HEK293 (cell line): ENCODE data around the gene ZNF766.

Experiments
- CTCF ChIA-PET: fragments of 350-600 bp; formaldehyde crosslinking; extraction: SDS; loops from one replicate; lab custom pipeline; 2021; ENCODE audit warnings: antibody characterized with exemption; lab: Yijun Ruan, JAX
- POLR2A ChIA-PET: fragments of 300-600 bp; formaldehyde crosslinking; extraction: SDS; loops from one replicate; lab custom pipeline; 2020; ENCODE audit warnings: antibody characterized with exemption, inconsistent platforms; lab: Yijun Ruan, JAX
- H3K27ac ChIP-seq: fragments of 200-500 bp; sonication (Bioruptor generic); 2 replicates; pipeline ENCODE4 v1.5.1; 2014; ENCODE audit warnings: low read depth, low read length, control low read depth, inconsistent platforms; ENCODE audit errors: extremely low read depth
- H3K36me3 ChIP-seq, 2 experiments: fragments of 200-500 bp in 1 of 2; sonication (Bioruptor generic) in 1 of 2; 1 replicate in 1 of 2; 2 replicates in 1 of 2; pipeline ENCODE4 v1.5.1; 2014 to 2017; ENCODE audit warnings: inconsistent platforms in 2 of 2, low read length in 2 of 2; ENCODE audit not compliant: control insufficient read depth in 2 of 2, insufficient read depth in 1 of 2
- H3K4me1 ChIP-seq: fragments of 200-500 bp; sonication (Bioruptor generic); 2 replicates; pipeline ENCODE4 v1.5.1; 2014; ENCODE audit warnings: mild to moderate bottlenecking, low read length, inconsistent platforms; ENCODE audit not compliant: control insufficient read depth, insufficient read depth
- H3K4me3 ChIP-seq: 2 replicates; pipeline ENCODE4 v1.5.1; 2011; ENCODE audit warnings: low read depth, mild to moderate bottlenecking, control low read depth, low read length, moderate library complexity
- H3K9me3 ChIP-seq: fragments of 200-500 bp; sonication (Bioruptor generic); 2 replicates; pipeline ENCODE4 v1.5.1; 2014; ENCODE audit warnings: low read depth, low read length, inconsistent platforms; ENCODE audit not compliant: control insufficient read depth, insufficient read depth
- GFI1B ChIP-seq: fragments of 450-650 bp; formaldehyde crosslinking; IDR thresholded peaks from 2 replicates; pipeline ENCODE4 v1.5.1; 2016; ENCODE audit warnings: missing biosample characterization, missing genetic modification characterization
- KLF16 ChIP-seq: fragments of 450-650 bp; formaldehyde crosslinking; IDR thresholded peaks from 2 replicates; pipeline ENCODE4 v1.5.1; 2017; ENCODE audit warnings: missing biosample characterization, missing genetic modification characterization
- MZF1 ChIP-seq: fragments of 450-650 bp; formaldehyde crosslinking; IDR thresholded peaks from 2 replicates; pipeline ENCODE4 v1.5.1; 2017; ENCODE audit warnings: missing biosample characterization, missing genetic modification characterization, borderline replicate concordance
- PRDM1 ChIP-seq: fragments of 450-650 bp; formaldehyde crosslinking; IDR thresholded peaks from 2 replicates; pipeline ENCODE4; 2016; ENCODE audit warnings: missing biosample characterization, missing genetic modification characterization
- RBAK ChIP-seq: fragments of 450-650 bp; formaldehyde crosslinking; IDR thresholded peaks from 2 replicates; pipeline ENCODE4 v1.5.1; 2016; ENCODE audit warnings: missing biosample characterization, missing genetic modification characterization
- SETDB1 ChIP-seq: IDR thresholded peaks from one replicate; pipeline ENCODE4 v1.6.1; 2017; ENCODE audit warnings: mild to moderate bottlenecking, low read length, moderate library complexity, mixed read lengths; ENCODE audit not compliant: insufficient read length
- ZBTB17 ChIP-seq: fragments of 450-650 bp; formaldehyde crosslinking; IDR thresholded peaks from 2 replicates; pipeline ENCODE4 v1.5.1; 2016; ENCODE audit warnings: missing biosample characterization, missing genetic modification characterization
- ZFP3 ChIP-seq: fragments of 450-650 bp; formaldehyde crosslinking; IDR thresholded peaks from 2 replicates; pipeline ENCODE4 v1.5.1; 2016; ENCODE audit warnings: low read depth, missing biosample characterization, missing genetic modification characterization
- ZNF248 ChIP-seq: fragments of 450-650 bp; formaldehyde crosslinking; IDR thresholded peaks from 2 replicates; pipeline ENCODE4 v1.5.1; 2017; ENCODE audit warnings: missing biosample characterization, missing genetic modification characterization
- ZNF394 ChIP-seq: fragments of 450-650 bp; formaldehyde crosslinking; IDR thresholded peaks from 2 replicates; pipeline ENCODE4 v1.5.1; 2016; ENCODE audit warnings: missing biosample characterization, missing genetic modification characterization, mild to moderate bottlenecking, moderate library complexity, borderline replicate concordance
- ZNF585B ChIP-seq: fragments of 450-650 bp; formaldehyde crosslinking; IDR thresholded peaks from 2 replicates; pipeline ENCODE4 v1.5.1; 2016; ENCODE audit warnings: missing biosample characterization, missing genetic modification characterization
- ZNF596 ChIP-seq: fragments of 450-650 bp; IDR thresholded peaks from 2 replicates; pipeline ENCODE4 v1.5.0; 2018; ENCODE audit warnings: missing biosample characterization, mild to moderate bottlenecking, missing genetic modification characterization, moderate library complexity
- ZNF600 ChIP-seq: fragments of 450-650 bp; formaldehyde crosslinking; IDR thresholded peaks from 2 replicates; pipeline ENCODE4 v1.5.1; 2016; ENCODE audit warnings: missing biosample characterization, missing genetic modification characterization
- ZNF626 ChIP-seq: fragments of 450-650 bp; sonication (Bioruptor Pico); formaldehyde crosslinking; IDR thresholded peaks from 2 replicates; pipeline ENCODE4 v1.5.1; 2018; ENCODE audit warnings: missing biosample characterization, missing genetic modification characterization, inconsistent platforms
- ZNF707 ChIP-seq: fragments of 450-650 bp; formaldehyde crosslinking; IDR thresholded peaks from 2 replicates; pipeline ENCODE4 v1.5.1; 2016; ENCODE audit warnings: missing biosample characterization, missing genetic modification characterization
- ZXDB ChIP-seq: fragments of 450-650 bp; formaldehyde crosslinking; IDR thresholded peaks from 2 replicates; pipeline ENCODE4 v1.5.1; 2016; ENCODE audit warnings: missing biosample characterization, missing genetic modification characterization
- TF ChIP-seq, protein P1 (sequence below): fragments of 450-650 bp; formaldehyde crosslinking; IDR thresholded peaks from 2 replicates; pipeline ENCODE4; 2016; ENCODE audit warnings: missing biosample characterization, missing genetic modification characterization
- TF ChIP-seq, protein P2 (sequence below): fragments of 450-650 bp; formaldehyde crosslinking; IDR thresholded peaks from 2 replicates; pipeline ENCODE4 v1.5.1; 2016; ENCODE audit warnings: missing biosample characterization, missing genetic modification characterization
- TF ChIP-seq, protein P3 (sequence below): fragments of 450-650 bp; formaldehyde crosslinking; IDR thresholded peaks from 2 replicates; pipeline ENCODE4 v1.5.1; 2016; ENCODE audit warnings: missing biosample characterization, missing genetic modification characterization, borderline replicate concordance

ZNF766 gene

DNA sequence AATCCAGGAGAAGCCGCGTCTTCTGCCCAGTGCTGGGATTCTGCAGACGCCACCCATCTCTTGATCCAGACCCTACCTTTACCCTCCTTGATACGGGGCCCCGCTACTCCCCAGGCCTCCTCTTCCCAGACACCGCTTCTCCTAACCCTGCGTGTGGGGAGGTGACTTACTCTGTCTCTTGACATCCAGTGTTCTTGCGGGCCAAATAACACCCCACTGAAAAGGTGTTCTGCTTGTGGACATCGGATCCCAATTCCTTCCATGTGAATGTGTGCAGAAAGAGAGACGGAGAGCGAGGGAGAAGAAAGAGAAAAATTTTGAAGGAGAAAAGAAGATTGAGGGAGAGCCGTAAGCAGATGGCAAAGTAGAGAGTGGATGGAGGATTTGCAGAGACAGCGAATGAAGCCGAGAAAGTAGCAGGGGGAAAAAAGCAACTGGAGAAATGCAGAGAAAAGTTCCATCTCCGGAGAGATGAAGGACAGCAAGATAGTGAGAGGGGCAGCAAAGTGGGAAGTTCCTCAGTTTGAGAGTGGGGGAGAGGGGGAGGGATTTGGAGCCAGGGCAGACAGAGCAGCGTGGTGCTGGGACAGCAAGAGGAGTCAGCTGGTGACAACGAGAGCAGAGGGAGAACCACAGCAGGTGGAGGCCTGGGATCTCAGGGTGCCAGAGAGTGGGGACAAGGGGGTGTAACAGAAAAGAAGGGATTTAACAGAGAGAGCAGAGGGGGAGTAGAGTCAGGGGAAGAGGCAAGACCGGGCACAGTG, 28.4 kb downstream of the ZNF766 start:
- Histone ChIP-seq H3K4me3 (peak overlapping the region; percentile 100), H3K36me3 (peaks cover 28 to 39% of the 10 kb centered on the region in 2 experiments), H3K9me3 (no peaks in the 10 kb centered on the region; the same call in 1 of the 2 replicates), H3K27ac (peak overlapping the region; percentile 64; the same call in 1 of the 2 replicates), H3K4me1 (0 out of 2 replicates have a peak, but pooled peaks cover 3% of the 10 kb centered on the region)
- CTCF ChIA-PET, result no interaction called here
- TF ChIP-seq PRDM1 (peak; percentile 74), ZFP3 (tag by site-specific recombination) (no peak), ZNF585B (tag by site-specific recombination) (no peak), ZNF394 (peak; percentile 64; the same call in 1 of the 2 replicates)
- TF ChIP-seq, protein P1, sequence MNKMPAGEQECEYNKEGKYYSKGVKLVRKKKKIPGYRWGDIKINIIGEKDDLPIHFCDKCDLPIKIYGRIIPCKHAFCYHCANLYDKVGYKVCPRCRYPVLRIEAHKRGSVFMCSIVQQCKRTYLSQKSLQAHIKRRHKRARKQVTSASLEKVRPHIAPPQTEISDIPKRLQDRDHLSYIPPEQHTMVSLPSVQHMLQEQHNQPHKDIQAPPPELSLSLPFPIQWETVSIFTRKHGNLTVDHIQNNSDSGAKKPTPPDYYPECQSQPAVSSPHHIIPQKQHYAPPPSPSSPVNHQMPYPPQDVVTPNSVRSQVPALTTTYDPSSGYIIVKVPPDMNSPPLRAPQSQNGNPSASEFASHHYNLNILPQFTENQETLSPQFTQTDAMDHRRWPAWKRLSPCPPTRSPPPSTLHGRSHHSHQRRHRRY (tag by site-specific recombination), result no peak
- POLR2A ChIA-PET, result interaction anchor here (1.0 kb wide), 1 partner anchor 10 kb away, joined by 3 read pairs; no protein-coding TSS in a partner anchor

DNA sequence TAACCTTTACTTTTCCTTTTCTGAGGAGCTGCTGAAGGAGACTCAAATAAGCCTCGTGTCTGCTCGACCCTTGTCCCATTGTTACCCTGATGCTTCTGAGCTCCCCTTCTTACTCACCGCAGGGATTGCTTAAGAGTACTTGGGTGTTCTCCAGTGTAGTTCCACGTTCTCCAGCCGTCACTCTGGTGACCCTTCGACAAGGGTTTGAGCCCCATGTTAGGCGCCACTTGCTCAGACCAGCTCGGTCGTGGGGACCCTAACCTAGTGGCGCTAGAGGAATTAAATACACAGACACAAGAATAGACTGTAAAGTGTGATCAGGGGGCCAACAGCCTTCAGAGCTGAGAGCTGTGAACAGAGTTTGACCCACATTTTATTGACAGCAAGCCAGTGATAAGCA, 37.9 kb downstream of the ZNF766 start:
- no peak overlapping the region for H3K27ac ChIP-seq
- POLR2A ChIA-PET, result interaction anchor here (1.6 kb wide), 1 partner anchor 9 kb away, joined by 3 read pairs; no protein-coding TSS in a partner anchor
- no peaks in the 10 kb centered on the region for H3K4me1 ChIP-seq
- H3K9me3 ChIP-seq, result peaks cover 3% of the 10 kb centered on the region
- TF ChIP-seq KLF16 (tag by site-specific recombination) (no peak), ZXDB (tag by site-specific recombination) (no peak), SETDB1 (peak; percentile 93), ZNF248 (no peak), ZNF707 (tag by site-specific recombination) (no peak), ZNF600 (tag by site-specific recombination) (no peak), RBAK (tag by site-specific recombination) (no peak), MZF1 (tag by site-specific recombination) (no peak), ZNF596 (tag by site-specific recombination) (no peak), GFI1B (tag by site-specific recombination) (no peak), ZBTB17 (tag by site-specific recombination) (no peak), ZNF626 (tag by site-specific recombination) (peak; percentile 66; the same call in 1 of the 2 replicates)
- TF ChIP-seq, protein P2, sequence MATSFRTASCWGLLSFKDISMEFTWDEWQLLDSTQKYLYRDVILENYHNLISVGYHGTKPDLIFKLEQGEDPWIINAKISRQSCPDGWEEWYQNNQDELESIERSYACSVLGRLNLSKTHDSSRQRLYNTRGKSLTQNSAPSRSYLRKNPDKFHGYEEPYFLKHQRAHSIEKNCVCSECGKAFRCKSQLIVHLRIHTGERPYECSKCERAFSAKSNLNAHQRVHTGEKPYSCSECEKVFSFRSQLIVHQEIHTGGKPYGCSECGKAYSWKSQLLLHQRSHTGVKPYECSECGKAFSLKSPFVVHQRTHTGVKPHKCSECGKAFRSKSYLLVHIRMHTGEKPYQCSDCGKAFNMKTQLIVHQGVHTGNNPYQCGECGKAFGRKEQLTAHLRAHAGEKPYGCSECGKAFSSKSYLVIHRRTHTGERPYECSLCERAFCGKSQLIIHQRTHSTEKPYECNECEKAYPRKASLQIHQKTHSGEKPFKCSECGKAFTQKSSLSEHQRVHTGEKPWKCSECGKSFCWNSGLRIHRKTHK (tag by site-specific recombination), result no peak
- TF ChIP-seq, protein P3, sequence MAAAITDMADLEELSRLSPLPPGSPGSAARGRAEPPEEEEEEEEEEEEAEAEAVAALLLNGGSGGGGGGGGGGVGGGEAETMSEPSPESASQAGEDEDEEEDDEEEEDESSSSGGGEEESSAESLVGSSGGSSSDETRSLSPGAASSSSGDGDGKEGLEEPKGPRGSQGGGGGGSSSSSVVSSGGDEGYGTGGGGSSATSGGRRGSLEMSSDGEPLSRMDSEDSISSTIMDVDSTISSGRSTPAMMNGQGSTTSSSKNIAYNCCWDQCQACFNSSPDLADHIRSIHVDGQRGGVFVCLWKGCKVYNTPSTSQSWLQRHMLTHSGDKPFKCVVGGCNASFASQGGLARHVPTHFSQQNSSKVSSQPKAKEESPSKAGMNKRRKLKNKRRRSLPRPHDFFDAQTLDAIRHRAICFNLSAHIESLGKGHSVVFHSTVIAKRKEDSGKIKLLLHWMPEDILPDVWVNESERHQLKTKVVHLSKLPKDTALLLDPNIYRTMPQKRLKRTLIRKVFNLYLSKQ, result no peak
- TF ChIP-seq, all 188 proteins: peak for 2
- CTCF ChIA-PET, result interaction anchor here (0.6 kb wide), 1 partner anchor 36 kb away, joined by 4 read pairs; no protein-coding TSS in a partner anchor
- Histone ChIP-seq H3K36me3 (peaks cover 21 to 83% of the 10 kb centered on the region in 2 experiments), H3K4me3 (no peak overlapping the region)
